Panc1 (cell line): Measurements from ENCODE around the gene NIFK. TPM values are rescaled to one million over a fixed set of nuclear protein-coding genes. Genes with fewer than 3 reads are reported as not detected.
A peak's percentile ranks its signal among the peaks of the same experiment; 100 is the strongest.
"Not testable (repeated sequence)": the region's sequence is repeated elsewhere in the genome, so short reads cannot be mapped to it uniquely, and the experiment has no call there.

Source experiments
- ATAC-seq: fragments of 200-7000 bp; cut with Tn5 transposase; 2 replicates; pipeline ENCODE4 v1.9.1; 2020; ENCODE audit warnings: mild to moderate bottlenecking, moderate library complexity
- BruUV-seq: library from RNA; stranded (reverse); fragments of 400-500 nt; replicated peaks from 2 replicates; lab custom pipeline; 2021; lab: Mats Ljungman, UMichigan
- CTCF ChIA-PET: fragments of 300-600 bp; sonication (Branson Sonifier 250); formaldehyde crosslinking; loops from one replicate; lab custom pipeline; 2022; ENCODE audit warnings: antibody characterized with exemption; lab: Charles Lee
- POLR2A ChIA-PET: fragments of 300-600 bp; sonication (Branson Sonifier 250); formaldehyde crosslinking; loops from one replicate; lab custom pipeline; 2022; ENCODE audit warnings: antibody characterized with exemption; lab: Charles Lee
- DNase-seq: peaks from one replicate; pipeline ENCODE4 v3.0.0-alpha.2; 2010; ENCODE audit warnings: low read depth, low spot score
- H3K27ac ChIP-seq: 2 replicates; pipeline ENCODE4 v1.5.1; 2011; ENCODE audit warnings: mild to moderate bottlenecking, low read length, inconsistent platforms
- H3K27me3 ChIP-seq: fragments of 200-500 bp; sonication (Bioruptor generic); 2 replicates; pipeline ENCODE4 v1.6.0; 2014; ENCODE audit warnings: low read length, inconsistent platforms; ENCODE audit not compliant: control insufficient read depth, insufficient read depth
- H3K36me3 ChIP-seq: fragments of 200-500 bp; sonication (Bioruptor generic); 2 replicates; pipeline ENCODE4 v1.5.1; 2014; ENCODE audit warnings: inconsistent platforms, mild to moderate bottlenecking, low read length, moderate library complexity; ENCODE audit not compliant: control insufficient read depth, insufficient read depth
- H3K4me1 ChIP-seq: 2 replicates; pipeline ENCODE4 v1.5.1; 2011; ENCODE audit warnings: inconsistent platforms, mild to moderate bottlenecking, low read length, moderate library complexity; ENCODE audit not compliant: control insufficient read depth, insufficient read depth
- H3K4me3 ChIP-seq, 2 experiments: 2 replicates each; pipeline ENCODE4 v1.5.1; 2011 to 2012; ENCODE audit warnings: low read depth in 2 of 2, low read length in 2 of 2, mild to moderate bottlenecking in 2 of 2, inconsistent platforms in 1 of 2, moderate library complexity in 1 of 2
- H3K9me3 ChIP-seq: fragments of 200-500 bp; sonication (Bioruptor generic); 2 replicates; pipeline ENCODE4 v1.5.1; 2014; ENCODE audit warnings: low read depth, mild to moderate bottlenecking, inconsistent platforms, low read length, moderate library complexity; ENCODE audit not compliant: control insufficient read depth, insufficient read depth
- CTCF ChIP-seq: fragments of 450-650 bp; IDR thresholded peaks from 2 replicates; pipeline ENCODE4 v1.5.1; 2017; ENCODE audit warnings: mild to moderate bottlenecking
- POLR2AphosphoS5 ChIP-seq: IDR thresholded peaks from 2 replicates; pipeline ENCODE4 v1.6.1; 2012; ENCODE audit warnings: mild to moderate bottlenecking, low read depth, low read length, moderate library complexity
- REST ChIP-seq, 2 experiments: IDR thresholded peaks; 2 replicates each; pipeline ENCODE4 v1.6.1; 2011 to 2012; ENCODE audit warnings: low read depth in 2 of 2, control low read depth in 1 of 2, low read length in 1 of 2, mild to moderate bottlenecking in 1 of 2, moderate library complexity in 1 of 2; ENCODE audit not compliant: insufficient read depth in 1 of 2
- SIN3A ChIP-seq: IDR thresholded peaks from 2 replicates; pipeline ENCODE4 v1.6.1; 2012; ENCODE audit warnings: low read depth, mild to moderate bottlenecking, low read length, moderate library complexity, borderline replicate concordance; ENCODE audit not compliant: insufficient read depth
- TCF7L2 ChIP-seq: IDR thresholded peaks from 2 replicates; pipeline ENCODE4 v1.6.1; 2011; ENCODE audit warnings: mild to moderate bottlenecking, low read depth, low read length, inconsistent platforms
- in situ Hi-C: cut with HindIII; loops from 2 replicates; pipeline ENCODE4 v1.10.0; 2016; ENCODE audit warnings: low sequenced_read_pairs, low pct_unique_long_range_greater_than_20kb
- intact Hi-C: fragments of 100-400 bp; cut with micrococcal nuclease; formaldehyde crosslinking; loops from one replicate; pipeline ENCODE4 v1.10.0; 2022; ENCODE audit not compliant: unreplicated experiment
- total RNA-seq: library from RNA; stranded (reverse); gene quantifications from one replicate; pipeline ENCODE4 v1.2.1, GENCODE V29; 2021; ENCODE audit not compliant: unreplicated experiment

Gene NIFK
- total RNA-seq, 1 experiment from 2014 or later = 84.5 TPM

- H3K27ac ChIP-seq = peak overlapping the region; percentile 97
- BruUV-seq = no TSS peak
- ChIA-PET CTCF (interaction anchor here (0.5 kb wide), 2 partner anchors 115 to 380 kb away, joined by 3 read pairs; no protein-coding TSS in a partner anchor), POLR2A (no interaction called here)
- DNase-seq = no peak
- no peak for ATAC-seq
- intact Hi-C loops (no loop called here), in situ Hi-C loops (no loop called here)
- TF ChIP-seq POLR2AphosphoS5 (no peak), CTCF (no peak), REST (IDR thresholded peaks at IDR 0.05; ENCODE audit: insufficient read depth in 1 of 2, low read depth in 2 of 2, low read length in 1 of 2) (no peak), SIN3A (no peak), TCF7L2 (no peak)
- peak overlapping the region; percentile 99 to 100 for H3K4me3 ChIP-seq
- no peaks in the 10 kb centered on the region for H3K9me3 ChIP-seq
- no peaks in the 10 kb centered on the region for H3K27me3 ChIP-seq
- peaks cover 33% of the 10 kb centered on the region for H3K36me3 ChIP-seq
- peaks cover 8% of the 10 kb centered on the region; the same call in 1 of the 2 replicates for H3K4me1 ChIP-seq
Measured at GRCh38 chr2:121735518-121736074, 1.1 kb downstream of the NIFK start.

- BruUV-seq, intact Hi-C loops: not testable (repeated sequence)
- peaks cover 33% of the 10 kb centered on the region for H3K36me3 ChIP-seq
Measured at GRCh38 chr2:121734544-121734943, 2.1 kb downstream of the NIFK start.

GRCh38 chr2:121731366-121731765 lies 5.3 kb downstream of the NIFK start:
- intact Hi-C loops = no loop called here
- DNase-seq (no peak), ATAC-seq (no peak)
- POLR2A ChIA-PET = no interaction called here
- no peak overlapping the region for H3K27ac ChIP-seq
- CTCF ChIA-PET = no interaction called here
- no peaks in the 10 kb centered on the region for H3K27me3 ChIP-seq
- TF ChIP-seq SIN3A (no peak), CTCF (no peak)
- in situ Hi-C loops = no loop called here
- H3K4me1 ChIP-seq = peaks cover 8% of the 10 kb centered on the region; the same call in 1 of the 2 replicates
- BruUV-seq = no TSS peak
- H3K9me3 ChIP-seq = no peaks in the 10 kb centered on the region
- H3K36me3 ChIP-seq = peaks cover 52% of the 10 kb centered on the region
- no peak overlapping the region for H3K4me3 ChIP-seq

More at GRCh38 chr2:121734544-121734943, 2.1 kb downstream of the NIFK start:
- H3K4me3 ChIP-seq, H3K27me3 ChIP-seq, DNase-seq, ATAC-seq, CTCF ChIA-PET, H3K27ac ChIP-seq, H3K9me3 ChIP-seq, in situ Hi-C loops, H3K4me1 ChIP-seq: not testable (repeated sequence)
- POLR2A ChIA-PET = interaction anchor here (0.6 kb wide), 1 partner anchor 659 kb away, joined by 4 read pairs; no protein-coding TSS in a partner anchor
